AG08395 (cell line): Measurements from ENCODE around the gene RTN4RL2.
A peak's percentile ranks its signal among the peaks of the same experiment; 100 is the strongest.

Experiments used
- DNase-seq: peaks from one replicate; pipeline ENCODE4 v3.0.0; 2012; ENCODE audit warnings: mixed read lengths, low spot score

The RTN4RL2 gene

GRCh38 chr11:57460022-57460757 lies at the start of gene RTN4RL2:
Gene RTN4RL2 (plus strand): TSS chr11:57460528. CDS start chr11:57460866, 338 bp downstream.
- DNase-seq: peak; percentile 60

DNA sequence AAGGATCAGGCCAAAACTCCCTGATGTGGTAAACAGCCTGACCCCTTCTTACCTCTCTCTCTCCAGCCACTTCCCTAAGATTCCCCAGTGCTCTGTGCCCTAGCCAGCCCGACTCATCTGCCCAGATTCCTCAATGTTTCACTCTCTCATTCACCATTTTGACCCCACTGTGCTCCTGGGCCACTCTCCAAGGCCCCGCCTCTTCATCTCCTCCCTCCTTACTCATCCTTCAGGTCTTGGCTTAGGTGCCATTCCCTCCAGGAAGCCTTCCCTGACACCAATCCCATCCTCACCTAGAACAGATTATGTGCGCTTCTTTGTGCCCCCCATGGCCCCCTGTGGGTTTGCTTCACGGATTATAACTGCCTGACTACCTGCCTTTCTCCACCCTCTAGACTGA lies 46.6 kb upstream of the RTN4RL2 start:
- DNase-seq: no peak

DNA sequence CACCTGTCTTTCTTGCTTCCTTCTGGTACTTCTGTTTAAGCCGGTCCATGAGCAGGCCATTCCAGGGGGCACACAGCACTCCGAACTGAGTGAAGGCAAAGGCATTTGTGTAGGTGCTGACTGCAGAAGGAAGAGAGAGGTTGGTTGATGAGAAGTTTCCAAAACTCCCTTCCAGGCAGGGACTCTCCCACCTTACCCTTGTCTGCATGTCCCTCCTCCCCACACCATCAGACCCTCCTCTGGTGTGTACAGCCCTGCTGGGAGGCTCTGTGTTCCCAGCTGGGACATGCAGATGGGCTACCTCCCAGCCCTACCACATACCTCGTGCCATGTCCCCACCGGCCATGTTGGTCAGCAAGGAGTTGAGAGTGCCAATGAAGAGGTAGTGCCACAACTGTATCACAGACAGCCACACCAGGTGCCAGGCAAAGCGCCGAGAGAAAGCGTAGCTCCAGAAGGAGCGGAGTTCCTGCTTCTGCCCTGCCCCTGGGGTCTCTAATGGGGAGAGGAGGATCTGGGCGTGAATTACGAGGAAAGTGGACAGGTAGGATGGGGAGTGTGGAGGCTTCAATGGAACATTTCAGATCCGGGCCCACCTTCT lies 45.6 kb upstream of the RTN4RL2 start:
- DNase-seq: no peak

- DNase-seq: no peak
These were observed 43.9 kb upstream of the RTN4RL2 start for GRCh38 chr11:57416436-57416835.

GRCh38 chr11:57417056-57417455 lies 43.3 kb upstream of the RTN4RL2 start:
- DNase-seq: peak; percentile 54

DNA sequence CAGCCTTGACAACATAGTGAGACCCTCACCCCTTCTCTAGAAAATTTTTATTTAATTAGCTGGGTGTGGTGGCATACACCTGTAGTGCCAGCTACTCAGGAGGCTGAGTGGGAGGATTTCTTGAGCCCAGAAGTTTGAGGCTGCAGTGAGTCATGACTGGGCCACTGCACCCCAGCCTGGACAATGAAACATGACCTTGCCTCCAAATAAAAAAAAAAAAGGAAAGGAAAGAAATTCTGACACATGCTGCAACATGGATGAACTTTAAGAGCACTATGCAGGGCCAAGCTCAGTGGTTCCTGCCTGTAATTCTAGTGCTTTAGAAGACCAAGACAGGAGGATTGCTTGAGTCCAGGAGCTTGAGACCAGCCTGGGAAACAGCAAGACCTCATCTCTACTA lies 42.2 kb upstream of the RTN4RL2 start:
- DNase-seq: no peak

- no peak for DNase-seq
These were observed 41.2 kb upstream of the RTN4RL2 start for GRCh38 chr11:57419146-57419545.

DNA sequence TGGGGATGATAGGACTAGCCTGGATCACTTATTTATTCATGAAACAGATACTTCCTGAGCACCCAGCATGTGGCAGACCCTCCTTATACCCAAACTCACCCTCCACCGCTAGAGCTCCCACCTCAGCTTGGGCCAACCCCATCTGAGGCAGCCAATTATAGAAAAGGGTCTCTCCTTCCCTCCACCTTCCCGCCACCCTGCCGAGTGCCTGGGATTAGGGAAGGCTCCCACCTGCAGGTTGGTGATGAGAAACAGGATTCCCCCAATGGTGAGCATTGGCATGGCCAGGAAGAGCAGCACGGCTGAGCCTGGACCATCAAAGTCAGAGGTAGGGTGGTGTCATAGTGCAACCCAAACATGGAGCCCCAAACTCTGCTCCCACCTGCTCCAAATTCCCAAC lies 39.3 kb upstream of the RTN4RL2 start:
- no peak for DNase-seq

GRCh38 chr11:57421805-57422204 lies 38.5 kb upstream of the RTN4RL2 start:
- no peak for DNase-seq

GRCh38 chr11:57422669-57423068 lies 37.7 kb upstream of the RTN4RL2 start:
- no peak for DNase-seq

DNA sequence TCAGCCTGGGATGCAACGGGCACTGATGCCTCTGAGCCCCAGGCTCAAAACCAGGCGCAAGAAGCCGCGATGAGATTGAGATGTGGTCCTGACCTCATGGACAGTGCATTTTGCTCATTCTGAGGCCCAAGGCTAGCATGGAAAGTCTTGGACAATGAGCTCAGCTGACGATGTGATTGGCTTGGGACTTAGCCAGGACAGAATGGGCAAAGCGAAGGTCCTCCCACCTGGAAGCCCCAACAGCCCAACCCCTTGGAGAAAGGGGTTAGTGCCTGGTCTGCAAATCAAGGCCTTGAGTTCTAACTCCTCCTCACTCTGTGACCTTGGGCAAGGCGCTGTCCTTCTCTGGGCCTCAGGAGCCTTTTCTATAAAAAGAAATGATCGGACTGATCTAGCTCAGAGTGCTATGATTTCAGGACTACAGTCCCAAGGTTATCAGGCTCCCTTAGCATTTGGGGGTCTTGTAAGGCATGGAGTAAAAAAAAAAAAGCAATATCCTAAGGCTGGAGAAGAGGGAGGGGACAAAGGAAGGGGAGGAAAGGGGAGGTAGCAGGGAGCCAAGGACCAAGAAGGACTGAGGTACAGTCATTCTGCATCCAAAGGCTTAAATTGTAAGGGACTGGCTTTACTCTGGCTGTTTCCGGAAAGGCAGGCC lies 36.1 kb upstream of the RTN4RL2 start:
- DNase-seq: no peak

DNA sequence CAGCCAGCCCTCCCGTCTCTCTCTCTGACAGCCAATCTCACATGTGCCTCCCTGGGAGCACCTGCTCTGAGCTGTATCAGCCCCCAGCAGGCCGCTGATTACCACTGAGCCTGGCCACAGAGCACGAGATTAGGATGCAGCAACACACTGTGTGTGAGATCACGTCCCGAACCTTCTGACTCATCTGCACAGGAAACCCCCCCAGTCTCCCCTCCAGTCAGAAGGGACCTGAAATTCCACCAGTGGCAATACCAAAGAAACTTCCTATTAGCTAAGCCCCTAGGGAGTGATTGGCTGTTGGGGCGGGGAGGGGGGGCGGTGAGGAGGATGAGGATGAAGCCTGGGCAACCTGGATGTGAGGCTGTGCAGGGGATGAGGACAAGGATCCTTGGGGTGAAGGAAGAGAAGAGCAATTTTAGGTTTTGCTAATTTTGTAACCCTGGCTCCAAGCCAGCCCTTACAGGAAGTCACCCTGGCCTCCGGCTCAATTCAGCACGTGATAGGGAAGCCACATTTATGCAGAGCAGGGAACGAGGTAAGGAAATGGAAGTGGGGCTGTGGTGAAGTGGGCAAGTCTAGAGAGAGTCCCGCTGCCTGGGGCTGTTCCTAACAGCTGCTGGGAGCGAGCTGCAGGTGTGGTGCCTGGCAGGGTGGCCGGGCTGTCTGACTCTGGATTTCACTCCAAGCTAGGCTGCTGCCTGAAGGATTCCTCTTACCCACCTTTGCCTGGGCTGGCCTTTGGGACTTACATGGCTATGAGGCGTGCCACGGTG lies 35.4 kb upstream of the RTN4RL2 start:
- DNase-seq: peak; percentile 63

DNA sequence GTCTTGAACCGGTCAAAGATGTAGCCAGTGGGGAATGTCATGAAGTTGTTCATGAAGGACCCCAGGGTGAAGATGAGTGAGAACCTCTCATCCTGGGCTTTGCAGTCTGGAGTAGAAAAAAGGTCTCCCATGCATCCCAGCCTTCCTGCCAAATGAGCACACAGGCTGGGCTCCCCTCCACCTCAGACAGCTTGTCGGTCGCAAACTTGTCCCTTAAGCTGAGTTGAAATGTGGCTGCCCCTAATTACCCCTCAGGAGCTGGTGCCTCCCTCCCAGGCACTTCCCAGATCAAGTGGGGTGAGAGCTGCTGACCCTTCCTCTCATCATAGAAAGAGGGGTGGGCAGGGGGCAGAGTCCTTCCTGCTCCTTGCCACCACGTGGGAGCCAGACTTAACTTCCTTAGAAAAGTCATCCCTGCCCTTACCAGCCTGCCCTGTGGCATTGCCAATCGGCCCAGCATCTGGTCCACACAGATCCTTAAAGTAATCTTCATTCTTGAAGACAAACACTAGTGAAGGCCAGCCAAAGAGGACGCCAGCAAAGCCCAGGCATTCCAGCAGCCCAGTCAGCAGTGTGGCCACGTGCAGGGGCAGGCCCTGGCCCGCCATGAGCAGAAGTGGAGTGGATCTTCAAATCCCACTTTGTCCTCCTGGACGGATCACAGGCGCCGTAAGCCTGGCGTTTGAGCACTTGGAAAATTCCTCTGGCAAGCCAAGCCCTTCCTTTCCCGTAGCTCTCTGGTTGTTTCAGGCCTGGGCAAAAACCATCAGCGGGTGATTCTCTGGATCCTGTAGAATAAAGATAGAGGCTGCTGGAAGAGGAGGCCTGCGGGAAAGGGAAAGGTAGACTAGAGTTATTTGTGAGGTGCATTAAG lies 34.5 kb upstream of the RTN4RL2 start:
- DNase-seq: peak; percentile 55

GRCh38 chr11:57426439-57426928 lies 33.8 kb upstream of the RTN4RL2 start:
- no peak for DNase-seq

DNA sequence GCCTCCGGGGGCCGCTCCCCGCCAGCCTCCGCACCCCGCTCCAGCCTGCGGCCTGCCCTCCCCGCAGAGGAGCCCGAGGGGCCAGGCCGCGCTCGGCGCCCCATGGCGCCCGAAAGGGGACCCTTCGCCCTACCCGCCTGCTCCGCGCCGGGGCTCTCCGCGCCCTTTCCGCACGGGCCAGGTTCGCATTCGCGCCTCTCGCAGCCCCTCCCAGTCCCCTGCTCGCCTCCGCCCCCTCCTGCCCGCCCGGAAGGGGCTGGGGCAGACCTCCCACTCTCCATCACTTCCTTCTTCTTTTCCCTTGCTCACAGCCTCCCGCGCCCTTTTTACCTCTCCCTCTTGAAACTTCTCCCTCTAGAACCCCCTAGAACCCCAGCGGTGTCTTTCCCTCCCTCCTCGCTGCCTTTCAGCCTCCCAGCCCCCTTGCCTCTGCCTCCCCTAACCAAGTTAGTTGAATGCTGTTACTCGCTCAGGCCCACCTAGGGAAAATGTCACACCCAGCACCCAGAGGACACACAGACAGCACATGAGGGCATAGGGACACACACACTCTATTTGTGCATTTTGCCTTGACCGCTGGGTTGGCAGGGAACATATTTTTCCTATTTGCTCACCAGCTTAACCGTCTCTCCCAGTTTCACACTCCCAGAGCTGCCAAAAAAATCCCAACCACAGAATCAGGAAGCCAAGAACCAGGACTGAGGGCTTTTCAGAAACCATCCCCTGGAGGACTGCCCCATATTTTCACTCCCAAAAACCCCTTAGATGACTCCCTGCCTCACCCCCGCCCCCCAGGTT lies 33.2 kb upstream of the RTN4RL2 start, which contains the start of gene SLC43A3:
Gene SLC43A3 (minus strand): TSS at position 193 of the 798 bp plus-strand sequence. CDS start 949 bp downstream, outside the sequence.
- peak; percentile 85 for DNase-seq

DNA sequence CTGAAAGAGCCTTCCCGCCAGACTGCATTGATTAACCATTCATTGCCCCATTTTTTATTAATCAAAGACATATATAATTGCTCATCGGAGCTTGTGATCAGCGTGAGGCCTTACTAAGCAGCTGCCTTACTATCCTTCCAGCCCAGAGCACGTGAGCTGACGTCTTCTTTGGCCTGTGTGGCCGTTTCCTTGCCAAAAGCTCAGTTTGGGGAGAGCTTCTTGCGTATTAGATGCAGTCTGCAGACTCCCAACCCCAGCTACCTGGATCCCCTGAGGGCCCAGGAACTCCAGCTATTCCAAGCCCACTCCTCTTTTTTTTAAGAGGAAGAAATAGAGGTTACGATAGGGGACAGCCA lies 32.6 kb upstream of the RTN4RL2 start:
- DNase-seq: peak; percentile 62

DNA sequence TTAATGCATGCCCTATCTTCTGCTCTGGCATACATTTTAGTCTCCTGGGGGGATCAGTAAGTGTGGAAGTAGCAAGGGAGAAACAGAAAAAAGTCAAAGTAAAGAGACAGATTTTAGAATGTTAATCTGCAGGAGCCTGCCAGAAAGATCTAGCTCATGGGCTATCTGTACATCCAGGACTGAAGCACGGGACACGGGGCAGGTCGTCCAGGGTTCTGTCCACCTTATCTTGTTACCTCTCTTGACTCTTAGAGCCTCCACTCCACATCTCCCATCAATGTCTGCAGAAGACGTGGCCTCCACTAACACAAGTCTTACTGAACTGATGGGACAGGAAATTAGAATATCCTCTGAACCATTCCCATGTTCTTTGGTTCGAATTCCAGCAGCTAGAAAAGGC lies 31.7 kb upstream of the RTN4RL2 start:
- no peak for DNase-seq

- DNase-seq: no peak
These were observed 30.4 kb upstream of the RTN4RL2 start for GRCh38 chr11:57429946-57430345.

DNA sequence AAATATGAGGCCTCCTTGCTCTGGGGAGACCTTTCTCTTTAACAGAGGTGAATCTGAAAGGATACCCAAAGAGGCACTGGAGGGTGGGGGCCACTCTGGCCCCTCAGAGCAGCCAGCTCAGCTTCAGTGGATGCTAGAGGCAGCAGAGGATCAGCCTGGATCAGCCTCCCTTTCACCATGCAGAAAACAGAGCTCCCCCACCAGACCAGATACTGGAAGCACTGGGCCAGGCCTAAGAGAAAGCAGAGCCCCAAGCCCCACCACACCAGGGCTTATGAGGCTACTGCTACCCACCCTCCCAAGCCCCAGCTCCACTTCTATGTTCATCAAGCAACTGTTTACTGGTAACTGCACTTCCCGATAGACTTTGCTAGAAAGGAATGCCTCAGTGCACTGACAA lies 29.4 kb upstream of the RTN4RL2 start:
- DNase-seq: no peak

DNA sequence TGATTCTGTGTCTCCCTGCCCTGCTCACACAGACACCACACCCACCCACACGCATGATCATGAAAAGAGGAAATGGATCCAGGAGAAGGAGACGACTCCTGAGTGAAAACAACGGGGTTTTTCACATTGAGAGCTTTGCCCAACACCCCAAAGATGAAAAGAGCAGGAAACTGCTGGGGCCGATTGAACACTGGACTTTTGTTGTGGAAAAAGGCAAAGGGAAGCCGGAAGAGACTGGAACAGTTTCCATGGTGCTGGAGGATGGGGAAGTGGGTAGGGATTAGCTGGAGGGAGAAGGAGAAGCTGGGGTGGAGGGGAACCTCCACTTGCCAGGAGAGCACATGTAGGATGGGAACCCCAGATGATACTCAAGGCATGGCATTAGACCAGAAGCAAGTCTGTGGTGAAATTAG lies 28.2 kb upstream of the RTN4RL2 start:
- DNase-seq: no peak
